ENCODE measurements around the gene NCK1. TPM values are rescaled to one million over a fixed set of nuclear protein-coding genes. Genes with fewer than 3 reads are reported as not detected.
A peak's percentile ranks its signal among the peaks of the same experiment; 100 is the strongest.

The NCK1 gene
- 10 to 100 TPM; 48.4 to 85.3 (median 60.2) TPM for total RNA-seq

- no peaks in the 10 kb centered on the region for H3K36me3 ChIP-seq
- TF ChIP-seq CTCF (IDR thresholded peaks at IDR 0.05) (peak in 1 of 4 experiments; percentile 33), POLR2A (IDR thresholded peaks at IDR 0.05) (peak; percentile 90 to 95)
- peak within 1 kb of the TSS; percentile 91 to 96 for H3K27ac ChIP-seq
- DNase-seq: peak; percentile 97 to 98
- peak within 1 kb of the TSS; percentile 73 to 99 for H3K4me3 ChIP-seq
- no peaks in the 10 kb centered on the region for H3K27me3 ChIP-seq
- no peaks in the 10 kb centered on the region for H3K4me1 ChIP-seq
- intact Hi-C loops (cut with DNase I; ENCODE audit: low total_unique reads): no loop called here
- H3K9me3 ChIP-seq: no peaks in the 10 kb centered on the region
Observed at GRCh38 chr3:136861890-136862616, at the start of gene NCK1. NCK1 (plus strand) TSS chr3:136862208; CDS start chr3:136928002, 65,794 bp downstream.

GRCh38 chr3:136817448-136817847 lies 44.6 kb upstream of the NCK1 start:
- DNase-seq: no peak
- H3K9me3 ChIP-seq: no peaks in the 10 kb centered on the region
- TF ChIP-seq CTCF (IDR thresholded peaks at IDR 0.05) (no peak), POLR2A (IDR thresholded peaks at IDR 0.05) (no peak)
- no peak overlapping the region for H3K4me3 ChIP-seq
- intact Hi-C loops (cut with DNase I; ENCODE audit: low total_unique reads): no loop called here
- no peaks in the 10 kb centered on the region for H3K4me1 ChIP-seq
- no peaks in the 10 kb centered on the region for H3K36me3 ChIP-seq
- no peak overlapping the region for H3K27ac ChIP-seq
- no peaks in the 10 kb centered on the region for H3K27me3 ChIP-seq

- intact Hi-C loops (cut with DNase I; ENCODE audit: low total_unique reads): no loop called here
- peak overlapping the region; percentile 74 to 77 for H3K27ac ChIP-seq
- H3K36me3 ChIP-seq: no peaks in the 10 kb centered on the region
- H3K4me3 ChIP-seq: peak overlapping the region; percentile 44 to 61
- no peaks in the 10 kb centered on the region for H3K27me3 ChIP-seq
- DNase-seq: peak; percentile 26 to 57
- H3K4me1 ChIP-seq: no peaks in the 10 kb centered on the region
- H3K9me3 ChIP-seq: no peaks in the 10 kb centered on the region
- no peak for TF ChIP-seq CTCF (IDR thresholded peaks at IDR 0.05)
- TF ChIP-seq POLR2A (IDR thresholded peaks at IDR 0.05): peak; percentile 20 to 57
Observed at GRCh38 chr3:136818191-136818768, 43.7 kb upstream of the NCK1 start.

- no peaks in the 10 kb centered on the region for H3K4me1 ChIP-seq
- intact Hi-C loops (cut with DNase I; ENCODE audit: low total_unique reads): no loop called here
- H3K36me3 ChIP-seq: no peaks in the 10 kb centered on the region
- H3K27ac ChIP-seq: peak within 1 kb of the TSS; percentile 74 to 77
- peak; percentile 42 to 49 for DNase-seq
- H3K4me3 ChIP-seq: peak within 1 kb of the TSS; percentile 44 to 61
- TF ChIP-seq POLR2A (IDR thresholded peaks at IDR 0.05) (peak in 1 of 2 donors; percentile 24), CTCF (IDR thresholded peaks at IDR 0.05) (no peak)
- H3K9me3 ChIP-seq: no peaks in the 10 kb centered on the region
- H3K27me3 ChIP-seq: no peaks in the 10 kb centered on the region
Observed at GRCh38 chr3:136818769-136819391, 43.1 kb upstream of the NCK1 start, which contains the start of gene SLC35G2. SLC35G2 (plus strand) TSS chr3:136819126; CDS start chr3:136854461, 35,335 bp downstream.

- Histone ChIP-seq H3K4me1 (no peaks in the 10 kb centered on the region), H3K36me3 (no peaks in the 10 kb centered on the region), H3K27ac (peak overlapping the region; percentile 74 to 77), H3K9me3 (no peaks in the 10 kb centered on the region), H3K4me3 (peak overlapping the region; percentile 44 to 61), H3K27me3 (no peaks in the 10 kb centered on the region)
- TF ChIP-seq POLR2A (IDR thresholded peaks at IDR 0.05) (no peak), CTCF (IDR thresholded peaks at IDR 0.05) (no peak)
- intact Hi-C loops (cut with DNase I; ENCODE audit: low total_unique reads): no loop called here
- DNase-seq: peak; percentile 18 to 22
Observed at GRCh38 chr3:136819392-136819730, 42.6 kb upstream of the NCK1 start.

All from uterus (tissue), 4 donors.